ENCODE results near the gene EYA4.

- TF ChIP-seq CTCF (IDR thresholded peaks at IDR 0.05) (no peak), POLR2A (IDR thresholded peaks at IDR 0.05) (no peak)
Observed at GRCh38 chr6:133203344-133203697, 37.8 kb upstream of the EYA4 start.
